ENCODE data around the gene RIOK1.
"Not testable (repeated sequence)": the region's sequence is repeated elsewhere in the genome, so short reads cannot be mapped to it uniquely, and the experiment has no call there.

DNA sequence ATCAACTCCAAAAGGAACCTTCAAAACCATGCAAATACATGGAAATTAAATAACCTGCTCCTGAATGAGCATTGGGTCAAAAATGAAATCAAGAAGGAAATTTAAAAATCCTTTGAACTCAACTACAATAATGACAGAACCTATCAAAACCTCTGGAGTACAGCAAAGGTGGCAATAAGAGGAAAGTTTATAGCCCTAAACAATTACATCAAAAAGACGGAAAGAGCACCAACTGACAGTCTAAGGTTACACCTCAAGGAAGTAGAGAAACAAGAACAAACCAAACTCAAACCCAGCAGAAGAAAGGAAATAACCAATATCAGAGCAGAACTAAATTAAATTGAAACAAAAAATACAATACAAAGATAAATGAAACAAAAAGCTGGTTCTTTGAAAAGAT is 39.0 kb upstream of the RIOK1 start:
- TF ChIP-seq, protein P1, sequence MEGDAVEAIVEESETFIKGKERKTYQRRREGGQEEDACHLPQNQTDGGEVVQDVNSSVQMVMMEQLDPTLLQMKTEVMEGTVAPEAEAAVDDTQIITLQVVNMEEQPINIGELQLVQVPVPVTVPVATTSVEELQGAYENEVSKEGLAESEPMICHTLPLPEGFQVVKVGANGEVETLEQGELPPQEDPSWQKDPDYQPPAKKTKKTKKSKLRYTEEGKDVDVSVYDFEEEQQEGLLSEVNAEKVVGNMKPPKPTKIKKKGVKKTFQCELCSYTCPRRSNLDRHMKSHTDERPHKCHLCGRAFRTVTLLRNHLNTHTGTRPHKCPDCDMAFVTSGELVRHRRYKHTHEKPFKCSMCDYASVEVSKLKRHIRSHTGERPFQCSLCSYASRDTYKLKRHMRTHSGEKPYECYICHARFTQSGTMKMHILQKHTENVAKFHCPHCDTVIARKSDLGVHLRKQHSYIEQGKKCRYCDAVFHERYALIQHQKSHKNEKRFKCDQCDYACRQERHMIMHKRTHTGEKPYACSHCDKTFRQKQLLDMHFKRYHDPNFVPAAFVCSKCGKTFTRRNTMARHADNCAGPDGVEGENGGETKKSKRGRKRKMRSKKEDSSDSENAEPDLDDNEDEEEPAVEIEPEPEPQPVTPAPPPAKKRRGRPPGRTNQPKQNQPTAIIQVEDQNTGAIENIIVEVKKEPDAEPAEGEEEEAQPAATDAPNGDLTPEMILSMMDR (conservative IDR thresholded peaks at IDR 0.05; ENCODE audit: low read depth, low read length): not testable (repeated sequence)
- TF ChIP-seq EZH2phosphoT487 (IDR thresholded peaks at IDR 0.05; ENCODE audit: borderline replicate concordance, low read length); EZH2 (IDR thresholded peaks at IDR 0.05; ENCODE audit: low read length, unreplicated experiment): not testable (repeated sequence)
